ENCODE data around the gene ARSG.
A peak's percentile ranks its signal among the peaks of the same experiment; 100 is the strongest.

ARSG gene

DNA sequence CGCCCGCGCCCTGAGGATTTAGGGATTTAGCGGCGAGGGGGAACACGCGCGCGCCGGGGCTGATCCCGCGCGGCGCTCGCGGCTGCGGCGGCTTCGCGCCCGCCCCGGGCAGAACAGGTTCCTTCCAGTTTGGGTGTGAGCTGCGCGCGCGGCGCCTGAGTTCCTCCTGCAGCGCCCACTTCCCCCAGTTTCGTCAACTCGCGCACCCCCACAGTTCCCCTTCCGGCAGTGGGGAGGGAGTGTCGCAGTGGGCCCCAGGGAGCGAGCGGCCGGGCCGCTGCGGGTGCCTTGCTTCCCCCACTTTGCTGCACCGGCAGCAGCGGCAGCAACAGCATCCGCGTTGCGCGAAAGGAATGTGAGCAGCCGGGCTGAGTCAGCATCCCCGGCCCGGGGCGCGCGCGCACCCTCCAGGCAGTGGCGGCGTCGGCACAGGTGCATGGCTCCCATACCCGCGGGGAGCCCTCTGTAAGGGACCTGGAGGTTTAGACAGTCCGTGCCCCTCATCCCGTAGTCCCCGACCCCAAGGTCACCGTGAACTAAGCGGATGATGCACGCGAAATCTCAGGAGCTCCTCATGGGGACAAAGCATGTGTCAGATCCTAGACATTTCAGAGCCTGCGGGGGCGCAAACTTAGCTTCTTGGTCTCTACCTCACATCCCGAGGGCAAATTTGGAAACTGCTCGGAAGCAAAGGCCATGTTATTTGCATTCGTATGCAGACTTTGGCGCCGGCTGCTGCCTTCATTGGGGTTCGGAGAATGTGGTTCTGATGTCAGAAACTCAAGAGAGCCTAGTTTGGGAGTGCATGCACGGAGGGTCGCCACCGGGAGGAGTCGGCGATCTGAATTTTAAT is 767 bp downstream of the ARSG start:
- no peaks in the 10 kb centered on the region for H3K9me2 ChIP-seq (ENCODE audit: low read depth, low read length)
- H3K4me3 ChIP-seq (ENCODE audit: low read depth, low read length, poor library complexity, severe bottlenecking) = peak overlapping the region; percentile 99
- H3K9ac ChIP-seq (ENCODE audit: low read length) = peak overlapping the region; percentile 100
- H3K79me2 ChIP-seq (ENCODE audit: insufficient read depth, low read length) = peaks cover 38% of the 10 kb centered on the region
- H3K9me3 ChIP-seq (ENCODE audit: low read length) = no peaks in the 10 kb centered on the region
- H3K27me3 ChIP-seq (ENCODE audit: insufficient read depth, low read length) = no peaks in the 10 kb centered on the region
- peaks cover 66% of the 10 kb centered on the region for H3K4me1 ChIP-seq (ENCODE audit: insufficient read depth, low read length, severe bottlenecking)
- H4K20me1 ChIP-seq (ENCODE audit: insufficient read depth, low read length) = no peaks in the 10 kb centered on the region
- H3K27ac ChIP-seq (ENCODE audit: low read depth, low read length, poor library complexity, severe bottlenecking) = peak overlapping the region; percentile 98
- peaks cover 22% of the 10 kb centered on the region; the same call in 1 of the 2 replicates for H3K36me3 ChIP-seq (ENCODE audit: insufficient read depth, low read length)
- TF ChIP-seq, protein P1, sequence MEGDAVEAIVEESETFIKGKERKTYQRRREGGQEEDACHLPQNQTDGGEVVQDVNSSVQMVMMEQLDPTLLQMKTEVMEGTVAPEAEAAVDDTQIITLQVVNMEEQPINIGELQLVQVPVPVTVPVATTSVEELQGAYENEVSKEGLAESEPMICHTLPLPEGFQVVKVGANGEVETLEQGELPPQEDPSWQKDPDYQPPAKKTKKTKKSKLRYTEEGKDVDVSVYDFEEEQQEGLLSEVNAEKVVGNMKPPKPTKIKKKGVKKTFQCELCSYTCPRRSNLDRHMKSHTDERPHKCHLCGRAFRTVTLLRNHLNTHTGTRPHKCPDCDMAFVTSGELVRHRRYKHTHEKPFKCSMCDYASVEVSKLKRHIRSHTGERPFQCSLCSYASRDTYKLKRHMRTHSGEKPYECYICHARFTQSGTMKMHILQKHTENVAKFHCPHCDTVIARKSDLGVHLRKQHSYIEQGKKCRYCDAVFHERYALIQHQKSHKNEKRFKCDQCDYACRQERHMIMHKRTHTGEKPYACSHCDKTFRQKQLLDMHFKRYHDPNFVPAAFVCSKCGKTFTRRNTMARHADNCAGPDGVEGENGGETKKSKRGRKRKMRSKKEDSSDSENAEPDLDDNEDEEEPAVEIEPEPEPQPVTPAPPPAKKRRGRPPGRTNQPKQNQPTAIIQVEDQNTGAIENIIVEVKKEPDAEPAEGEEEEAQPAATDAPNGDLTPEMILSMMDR (IDR thresholded peaks at IDR 0.05; ENCODE audit: low read length) = peak; percentile 41
- no peak for TF ChIP-seq EZH2 (IDR thresholded peaks at IDR 0.05; ENCODE audit: borderline replicate concordance, low read length)
- no peak overlapping the region for H2AFZ ChIP-seq (ENCODE audit: low read length)
- 0 out of 2 replicates have a peak, but pooled peaks cover 7% of the 10 kb centered on the region for H3F3A ChIP-seq (ENCODE audit: insufficient read depth, low read length)
- peak overlapping the region; percentile 83 for H3K4me2 ChIP-seq (ENCODE audit: low read length)

DNA sequence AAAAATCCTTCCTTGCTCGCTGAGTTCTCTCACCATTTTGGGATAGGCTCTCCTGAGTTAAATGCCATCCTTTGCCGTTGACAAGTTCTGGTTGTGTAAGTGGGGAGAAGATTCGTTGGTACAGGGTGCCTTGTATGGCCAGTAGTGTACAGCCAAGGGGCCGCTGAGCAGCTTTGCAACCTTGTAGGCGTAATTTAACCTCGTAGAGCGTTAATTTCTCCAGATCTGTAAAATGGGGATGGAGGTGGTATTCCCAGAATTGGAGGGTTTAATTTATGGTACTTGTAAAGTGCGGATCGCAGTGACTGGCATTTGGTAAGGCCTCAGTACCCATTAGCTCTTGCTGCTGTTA is 1.4 kb downstream of the ARSG start:
- H3K27ac ChIP-seq (ENCODE audit: low read depth, low read length, poor library complexity, severe bottlenecking) = peak overlapping the region; percentile 98
- TF ChIP-seq EZH2 (IDR thresholded peaks at IDR 0.05; ENCODE audit: borderline replicate concordance, low read length) = no peak
- TF ChIP-seq, protein P1 (IDR thresholded peaks at IDR 0.05; ENCODE audit: low read length) = no peak
- no peaks in the 10 kb centered on the region for H3K9me3 ChIP-seq (ENCODE audit: low read length)
- H3F3A ChIP-seq (ENCODE audit: insufficient read depth, low read length) = 0 out of 2 replicates have a peak, but pooled peaks cover 7% of the 10 kb centered on the region
- H4K20me1 ChIP-seq (ENCODE audit: insufficient read depth, low read length) = no peaks in the 10 kb centered on the region
- peak overlapping the region; percentile 99 for H3K4me3 ChIP-seq (ENCODE audit: low read depth, low read length, poor library complexity, severe bottlenecking)
- H3K79me2 ChIP-seq (ENCODE audit: insufficient read depth, low read length) = peaks cover 32% of the 10 kb centered on the region
- no peaks in the 10 kb centered on the region for H3K27me3 ChIP-seq (ENCODE audit: insufficient read depth, low read length)
- H3K9me2 ChIP-seq (ENCODE audit: low read depth, low read length) = no peaks in the 10 kb centered on the region
- H3K4me1 ChIP-seq (ENCODE audit: insufficient read depth, low read length, severe bottlenecking) = peaks cover 61% of the 10 kb centered on the region
- H3K4me2 ChIP-seq (ENCODE audit: low read length) = peak overlapping the region; percentile 83
- H3K36me3 ChIP-seq (ENCODE audit: insufficient read depth, low read length) = peaks cover 17% of the 10 kb centered on the region; the same call in 1 of the 2 replicates
- H2AFZ ChIP-seq (ENCODE audit: low read length) = no peak overlapping the region
- H3K9ac ChIP-seq (ENCODE audit: low read length) = peak overlapping the region; percentile 100

DNA sequence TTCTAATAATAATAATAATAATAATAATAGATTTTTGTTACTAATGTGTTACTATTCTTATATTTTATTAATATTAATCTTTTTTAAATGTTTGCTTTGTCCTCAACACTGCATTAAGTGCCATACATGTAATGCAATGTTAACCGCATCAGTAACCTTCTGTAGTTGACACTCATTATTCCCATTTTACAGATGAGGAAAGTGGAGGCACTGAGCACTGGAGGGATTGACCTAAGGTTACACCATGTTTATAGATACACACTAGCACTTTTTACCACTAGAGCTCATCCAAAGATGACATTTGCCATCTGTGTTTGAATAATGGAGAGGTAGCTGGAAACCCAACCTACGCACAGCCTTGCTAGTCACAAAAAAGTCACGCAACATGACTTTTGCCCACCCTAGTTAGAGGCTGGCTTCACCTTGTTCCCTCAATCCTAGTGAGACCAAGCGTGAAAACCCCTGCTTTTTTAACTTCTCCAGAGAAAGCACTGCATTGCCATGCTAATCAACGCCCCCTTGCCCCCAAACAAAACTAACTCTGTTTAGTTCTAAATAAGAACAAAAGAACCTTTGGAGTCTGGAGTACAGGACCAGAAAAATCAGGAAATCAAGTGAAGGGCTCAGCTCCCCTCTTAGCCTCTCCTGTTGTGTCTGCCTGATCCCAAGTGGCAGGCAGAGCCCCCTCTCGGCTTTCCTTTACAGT is 2.3 kb downstream of the ARSG start:
- Histone ChIP-seq H3K9me3 (ENCODE audit: low read length) (no peaks in the 10 kb centered on the region), H3F3A (ENCODE audit: insufficient read depth, low read length) (0 out of 2 replicates have a peak, but pooled peaks cover 7% of the 10 kb centered on the region), H2AFZ (ENCODE audit: low read length) (no peak overlapping the region), H3K4me3 (ENCODE audit: low read depth, low read length, poor library complexity, severe bottlenecking) (peak overlapping the region; percentile 23), H4K20me1 (ENCODE audit: insufficient read depth, low read length) (no peaks in the 10 kb centered on the region), H3K4me1 (ENCODE audit: insufficient read depth, low read length, severe bottlenecking) (peaks cover 51% of the 10 kb centered on the region), H3K27me3 (ENCODE audit: insufficient read depth, low read length) (no peaks in the 10 kb centered on the region), H3K36me3 (ENCODE audit: insufficient read depth, low read length) (peaks cover 17% of the 10 kb centered on the region; the same call in 1 of the 2 replicates), H3K9me2 (ENCODE audit: low read depth, low read length) (no peaks in the 10 kb centered on the region), H3K27ac (ENCODE audit: low read depth, low read length, poor library complexity, severe bottlenecking) (peak overlapping the region; percentile 52), H3K4me2 (ENCODE audit: low read length) (peak overlapping the region; percentile 12; the same call in 1 of the 2 replicates), H3K9ac (ENCODE audit: low read length) (no peak overlapping the region), H3K79me2 (ENCODE audit: insufficient read depth, low read length) (peaks cover 28% of the 10 kb centered on the region)
- TF ChIP-seq EZH2 (IDR thresholded peaks at IDR 0.05; ENCODE audit: borderline replicate concordance, low read length) = no peak
- TF ChIP-seq, protein P1 (IDR thresholded peaks at IDR 0.05; ENCODE audit: low read length) = no peak

Measured in OCI-LY1 (cell line).